OCI-LY3 (cell line): ENCODE results near the gene ATP11C.
A peak's percentile ranks its signal among the peaks of the same experiment; 100 is the strongest.

Source experiments
- H2AFZ ChIP-seq: fragments of 200-600, 300-600 bp; shearing (Covaris generic); 2 replicates; pipeline ENCODE4 v1.6.0; 2014; ENCODE audit warnings: antibody characterized with exemption, low read depth, low read length
- H3K27ac ChIP-seq: fragments of 200-600, 300-600 bp; sonication (generic); 2 replicates; pipeline ENCODE4 v1.5.1; 2014; ENCODE audit warnings: mild to moderate bottlenecking, low read length, moderate library complexity, mixed read lengths
- H3K27me3 ChIP-seq: fragments of 200-600, 300-600 bp; sonication (generic); 2 replicates; pipeline ENCODE4 v1.6.1; 2014; ENCODE audit warnings: low read depth, low read length, mixed read lengths
- H3K36me3 ChIP-seq: fragments of 200-600, 300-600 bp; sonication (generic); replicated peaks from 2 replicates; pipeline ENCODE3; 2014; ENCODE audit warnings: low read depth, low read length, mixed read lengths
- H3K4me1 ChIP-seq: fragments of 300-600, 200-600 bp; sonication (generic); 2 replicates; pipeline ENCODE4 v1.6.1; 2014; ENCODE audit warnings: low read length, mixed read lengths
- H3K4me2 ChIP-seq: fragments of 200-600, 300-600 bp; sonication (generic); 2 replicates; pipeline ENCODE4 v1.6.1; 2014; ENCODE audit warnings: low read length, mixed read lengths
- H3K4me3 ChIP-seq: fragments of 300-600, 200-600 bp; sonication (generic); 2 replicates; pipeline ENCODE4 v1.5.1; 2014; ENCODE audit warnings: antibody characterized with exemption, mild to moderate bottlenecking, low read length, moderate library complexity
- H3K79me2 ChIP-seq: fragments of 300-600, 200-600 bp; shearing (Covaris generic); 2 replicates; pipeline ENCODE4 v1.6.1; 2014; ENCODE audit warnings: mild to moderate bottlenecking, low read length, mixed read lengths
- H3K9ac ChIP-seq: fragments of 300-600, 200-600 bp; shearing (Covaris generic); 2 replicates; pipeline ENCODE4 v1.6.0; 2014; ENCODE audit warnings: mild to moderate bottlenecking, low read length, moderate library complexity
- H3K9me3 ChIP-seq: fragments of 200-600, 300-600 bp; shearing (Covaris generic); 2 replicates; pipeline ENCODE4 v1.6.1; 2014; ENCODE audit warnings: low read length, mixed read lengths; ENCODE audit not compliant: insufficient read depth
- H4K20me1 ChIP-seq: fragments of 200-600, 300-600 bp; sonication (generic); 2 replicates; pipeline ENCODE4 v1.6.1; 2016; ENCODE audit warnings: low read length, mixed read lengths; ENCODE audit not compliant: insufficient read depth
- EZH2phosphoT487 ChIP-seq: fragments of 200-600 bp; shearing (Covaris generic); IDR thresholded peaks from 2 replicates; pipeline ENCODE4 v1.6.1; 2018; ENCODE audit warnings: antibody characterized with exemption, mixed run types, low read depth
- TF ChIP-seq, protein P1 (sequence below): fragments of 200-600, 300-600 bp; sonication (generic); IDR thresholded peaks from 2 replicates; pipeline ENCODE4 v1.5.1; 2014; ENCODE audit warnings: antibody characterized with exemption, low read length, low read depth

The ATP11C gene

DNA sequence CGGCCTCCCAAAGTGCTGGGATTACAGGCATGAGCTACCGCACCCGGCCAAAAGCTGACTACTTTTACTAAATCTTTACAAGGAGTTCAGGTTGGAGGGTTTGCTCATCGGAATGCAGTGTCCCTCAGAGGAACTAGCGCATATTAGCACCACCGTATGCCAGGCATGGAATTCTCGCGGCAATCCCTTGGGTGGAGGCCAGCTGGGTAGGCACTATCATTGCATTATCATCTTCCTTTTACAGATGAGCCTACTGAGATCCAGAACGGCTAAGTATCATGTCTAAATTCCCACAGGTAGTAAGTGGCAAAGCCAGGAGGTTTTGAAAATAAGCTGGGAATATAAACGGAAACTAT, 38.5 kb upstream of the ATP11C start:
- Histone ChIP-seq H3K36me3 (no peaks in the 10 kb centered on the region), H4K20me1 (no peaks in the 10 kb centered on the region), H3K9me3 (no peaks in the 10 kb centered on the region), H2AFZ (no peak overlapping the region), H3K27me3 (no peaks in the 10 kb centered on the region), H3K79me2 (no peaks in the 10 kb centered on the region), H3K4me3 (no peak overlapping the region), H3K27ac (no peak overlapping the region), H3K4me1 (no peaks in the 10 kb centered on the region), H3K4me2 (no peak overlapping the region), H3K9ac (no peak overlapping the region)
- TF ChIP-seq, protein P1, sequence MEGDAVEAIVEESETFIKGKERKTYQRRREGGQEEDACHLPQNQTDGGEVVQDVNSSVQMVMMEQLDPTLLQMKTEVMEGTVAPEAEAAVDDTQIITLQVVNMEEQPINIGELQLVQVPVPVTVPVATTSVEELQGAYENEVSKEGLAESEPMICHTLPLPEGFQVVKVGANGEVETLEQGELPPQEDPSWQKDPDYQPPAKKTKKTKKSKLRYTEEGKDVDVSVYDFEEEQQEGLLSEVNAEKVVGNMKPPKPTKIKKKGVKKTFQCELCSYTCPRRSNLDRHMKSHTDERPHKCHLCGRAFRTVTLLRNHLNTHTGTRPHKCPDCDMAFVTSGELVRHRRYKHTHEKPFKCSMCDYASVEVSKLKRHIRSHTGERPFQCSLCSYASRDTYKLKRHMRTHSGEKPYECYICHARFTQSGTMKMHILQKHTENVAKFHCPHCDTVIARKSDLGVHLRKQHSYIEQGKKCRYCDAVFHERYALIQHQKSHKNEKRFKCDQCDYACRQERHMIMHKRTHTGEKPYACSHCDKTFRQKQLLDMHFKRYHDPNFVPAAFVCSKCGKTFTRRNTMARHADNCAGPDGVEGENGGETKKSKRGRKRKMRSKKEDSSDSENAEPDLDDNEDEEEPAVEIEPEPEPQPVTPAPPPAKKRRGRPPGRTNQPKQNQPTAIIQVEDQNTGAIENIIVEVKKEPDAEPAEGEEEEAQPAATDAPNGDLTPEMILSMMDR: no peak
- no peak for TF ChIP-seq EZH2phosphoT487

DNA sequence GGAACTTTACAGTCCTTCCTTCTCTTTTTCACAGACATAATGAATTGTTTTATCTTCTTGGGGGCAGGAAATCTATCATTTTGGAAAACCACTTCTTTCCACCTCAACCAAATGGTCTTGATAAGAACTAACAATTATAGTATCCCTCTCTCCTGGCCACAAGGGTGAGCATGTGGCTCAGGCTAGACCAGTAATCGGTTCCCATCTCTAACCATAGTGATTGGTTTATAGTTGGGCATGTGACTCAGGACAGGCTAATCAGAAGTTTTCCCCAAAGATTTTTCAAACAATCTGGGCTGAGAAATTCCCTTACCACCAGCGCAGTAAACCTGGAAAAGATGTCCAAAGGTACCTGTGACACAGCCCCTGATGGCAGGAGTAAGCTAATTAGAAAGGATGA, 36.4 kb upstream of the ATP11C start:
- H3K4me3 ChIP-seq: no peak overlapping the region
- no peak overlapping the region for H3K4me2 ChIP-seq
- H3K36me3 ChIP-seq: no peaks in the 10 kb centered on the region
- no peaks in the 10 kb centered on the region for H4K20me1 ChIP-seq
- H3K79me2 ChIP-seq: no peaks in the 10 kb centered on the region
- H3K27ac ChIP-seq: no peak overlapping the region
- H3K27me3 ChIP-seq: no peaks in the 10 kb centered on the region
- no peak overlapping the region for H2AFZ ChIP-seq
- H3K9ac ChIP-seq: no peak overlapping the region
- TF ChIP-seq EZH2phosphoT487: no peak
- TF ChIP-seq, protein P1: no peak
- no peaks in the 10 kb centered on the region for H3K9me3 ChIP-seq
- H3K4me1 ChIP-seq: no peaks in the 10 kb centered on the region

DNA sequence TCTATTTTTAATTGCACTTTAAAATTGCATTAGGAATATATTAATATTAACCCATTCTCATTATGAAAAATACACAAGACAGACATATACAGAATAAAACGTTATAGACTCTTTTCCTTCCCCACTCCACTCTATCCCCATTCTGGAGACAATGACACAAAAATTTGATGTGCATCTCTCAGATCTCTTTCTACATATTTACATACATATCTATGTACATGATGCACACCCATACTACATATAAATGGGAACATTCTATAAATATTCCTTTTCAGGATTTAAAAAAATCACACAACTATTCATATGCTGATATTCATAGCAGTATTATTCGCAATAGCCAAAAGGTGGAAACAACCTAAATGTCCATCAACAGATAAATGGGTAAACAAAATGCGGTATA, 34.9 kb upstream of the ATP11C start:
- no peaks in the 10 kb centered on the region for H3K36me3 ChIP-seq
- H3K4me2 ChIP-seq: no peak overlapping the region
- no peaks in the 10 kb centered on the region for H3K79me2 ChIP-seq
- no peak overlapping the region for H3K4me3 ChIP-seq
- H4K20me1 ChIP-seq: no peaks in the 10 kb centered on the region
- no peak overlapping the region for H3K9ac ChIP-seq
- TF ChIP-seq, protein P1: no peak
- TF ChIP-seq EZH2phosphoT487: no peak
- H3K27me3 ChIP-seq: no peaks in the 10 kb centered on the region
- no peaks in the 10 kb centered on the region for H3K4me1 ChIP-seq
- no peak overlapping the region for H2AFZ ChIP-seq
- no peak overlapping the region for H3K27ac ChIP-seq
- no peaks in the 10 kb centered on the region for H3K9me3 ChIP-seq

DNA sequence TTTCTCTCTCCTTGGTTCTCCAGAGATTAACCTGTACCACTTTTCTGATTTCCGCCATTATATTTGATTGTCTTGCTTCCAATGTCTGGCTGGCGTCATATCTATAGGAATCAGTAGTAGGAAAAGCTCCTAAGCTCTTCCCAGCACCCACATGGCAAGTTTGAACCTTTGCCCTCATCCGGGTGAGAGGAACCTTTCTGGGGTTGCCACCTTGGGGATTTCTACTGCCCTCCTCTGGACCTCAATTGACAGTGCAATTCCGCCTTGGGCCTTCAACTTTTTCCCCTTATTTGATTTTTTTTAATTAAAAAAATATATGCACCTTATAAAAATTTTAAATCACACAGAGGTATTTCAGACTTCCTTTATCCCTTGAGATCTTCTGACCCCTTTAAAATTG, 34.4 kb upstream of the ATP11C start:
- Histone ChIP-seq H3K4me2 (no peak overlapping the region), H3K4me3 (no peak overlapping the region), H3K9me3 (no peaks in the 10 kb centered on the region), H4K20me1 (no peaks in the 10 kb centered on the region), H3K9ac (no peak overlapping the region), H2AFZ (peak overlapping the region; percentile 41; the same call in 1 of the 2 replicates), H3K4me1 (no peaks in the 10 kb centered on the region), H3K79me2 (no peaks in the 10 kb centered on the region), H3K27me3 (no peaks in the 10 kb centered on the region), H3K36me3 (no peaks in the 10 kb centered on the region), H3K27ac (no peak overlapping the region)
- TF ChIP-seq EZH2phosphoT487: no peak
- TF ChIP-seq, protein P1: peak; percentile 46
